ENCODE results near the gene TCF7L1.
"Not testable (repeated sequence)": the region's sequence is repeated elsewhere in the genome, so short reads cannot be mapped to it uniquely, and the experiment has no call there.

The TCF7L1 gene

DNA sequence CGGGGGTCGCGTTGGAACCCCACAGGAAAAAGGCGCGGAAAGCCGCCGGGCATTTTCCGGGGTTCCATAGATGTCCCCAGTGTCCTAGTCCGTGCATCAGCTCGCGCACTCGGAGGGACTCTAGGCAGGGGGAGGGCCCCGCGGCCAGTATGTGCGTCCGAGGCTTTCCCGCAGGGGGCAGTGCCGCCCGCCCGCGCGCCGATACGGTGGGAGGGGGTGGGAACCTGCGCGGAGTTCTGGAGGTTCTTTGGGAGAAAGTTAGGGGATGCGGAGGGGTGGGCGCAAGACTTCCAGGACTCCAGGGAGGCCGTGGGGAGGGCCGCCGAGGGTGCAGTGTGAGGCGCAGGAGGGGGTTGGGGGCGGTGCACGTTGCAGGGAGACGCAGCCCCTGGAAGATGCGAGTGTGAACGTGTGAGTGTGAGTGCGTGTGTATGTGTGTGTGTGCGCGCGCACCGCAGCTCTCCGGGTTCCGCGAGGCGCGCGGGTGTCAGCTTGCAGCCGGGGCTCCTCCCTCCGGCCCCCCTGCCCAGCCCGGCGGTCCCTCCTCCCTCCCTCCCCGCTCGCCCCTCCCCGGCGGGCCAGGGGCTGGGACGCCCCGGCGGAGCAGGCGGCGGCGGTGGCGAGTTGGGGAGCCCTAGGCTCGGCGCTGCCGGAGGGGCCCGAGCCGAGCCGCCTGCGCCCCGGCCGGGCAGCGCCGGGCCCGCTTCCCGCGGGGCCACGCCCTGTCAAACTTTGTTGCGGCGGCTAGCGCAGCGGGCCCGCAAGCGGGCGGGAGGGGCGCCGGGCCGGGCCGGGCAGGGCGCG lies at the start of gene TCF7L1:
Gene TCF7L1 (plus strand): TSS at position 559 of the 804 bp plus-strand sequence. CDS start 293 bp downstream, outside the sequence.
- peak; percentile 50 for DNase-seq (ENCODE audit: low spot score)

DNA sequence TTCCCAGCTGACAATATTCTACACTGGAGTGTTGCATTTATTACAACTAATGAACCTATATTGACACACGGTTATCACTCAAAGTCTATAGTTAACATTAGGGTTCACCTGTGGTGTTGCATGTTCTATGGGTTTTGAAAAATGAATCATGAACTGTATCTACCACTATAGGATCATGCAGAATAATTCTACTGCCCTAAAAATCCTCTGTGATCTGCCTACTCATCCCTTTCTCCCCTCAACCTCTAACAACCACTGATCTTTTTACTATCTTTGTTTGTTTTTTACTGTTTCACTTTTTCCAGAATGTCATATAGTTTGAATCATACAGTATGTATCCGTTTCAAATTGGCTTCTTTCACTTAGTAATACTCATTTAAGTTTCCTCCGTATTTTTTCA lies 47.6 kb upstream of the TCF7L1 start:
- DNase-seq (ENCODE audit: low spot score): no peak

GRCh38 chr2:85087541-85087940 lies 45.7 kb upstream of the TCF7L1 start:
- no peak for DNase-seq (ENCODE audit: low spot score)

- no peak for DNase-seq (ENCODE audit: low spot score)
These were observed 44.3 kb upstream of the TCF7L1 start for GRCh38 chr2:85088921-85089320.

DNA sequence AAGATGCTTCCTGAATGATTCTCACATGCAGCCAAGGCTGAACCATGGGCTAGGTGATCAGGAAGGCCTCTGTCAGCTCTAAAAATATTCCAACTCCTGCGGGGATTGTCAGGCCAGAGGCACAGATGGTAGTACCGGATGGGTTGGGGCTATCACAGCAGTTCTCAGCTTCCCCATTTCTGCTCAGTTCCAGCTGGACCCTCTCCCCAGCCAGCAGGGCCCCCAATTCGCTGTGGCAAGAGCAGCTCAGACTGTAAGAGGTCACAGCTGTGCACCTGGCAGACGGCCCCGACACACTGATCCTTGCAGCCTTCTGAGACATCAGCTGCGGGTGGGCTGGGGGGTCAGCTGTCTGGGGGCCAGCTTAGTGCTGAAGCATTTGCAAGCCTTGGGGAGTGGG lies 43.6 kb upstream of the TCF7L1 start:
- DNase-seq (ENCODE audit: low spot score): no peak

GRCh38 chr2:85091838-85092237 lies 41.4 kb upstream of the TCF7L1 start:
- DNase-seq (ENCODE audit: low spot score): no peak

- no peak for DNase-seq (ENCODE audit: low spot score)
These were observed 38.1 kb upstream of the TCF7L1 start for GRCh38 chr2:85095094-85095493.

DNA sequence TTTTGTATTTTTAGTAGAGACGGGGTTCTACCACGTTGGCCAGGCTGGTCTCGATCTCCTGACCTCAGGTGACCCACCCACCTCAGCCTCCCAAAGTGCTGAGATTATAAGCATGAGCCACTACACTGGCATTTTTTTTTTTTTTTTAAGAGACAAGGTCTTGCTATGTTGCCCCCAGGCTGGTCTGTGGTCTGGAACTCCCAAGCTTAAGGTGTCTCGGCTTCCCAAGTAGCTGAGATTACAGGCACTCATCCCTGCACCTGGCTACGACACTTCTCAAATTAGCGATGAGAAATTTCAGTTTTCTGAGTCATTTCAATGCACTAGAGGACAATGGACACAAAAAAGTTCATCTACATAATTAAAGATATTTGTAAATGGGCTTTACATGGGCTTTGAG lies 36.6 kb upstream of the TCF7L1 start:
- DNase-seq (ENCODE audit: low spot score): no peak

DNA sequence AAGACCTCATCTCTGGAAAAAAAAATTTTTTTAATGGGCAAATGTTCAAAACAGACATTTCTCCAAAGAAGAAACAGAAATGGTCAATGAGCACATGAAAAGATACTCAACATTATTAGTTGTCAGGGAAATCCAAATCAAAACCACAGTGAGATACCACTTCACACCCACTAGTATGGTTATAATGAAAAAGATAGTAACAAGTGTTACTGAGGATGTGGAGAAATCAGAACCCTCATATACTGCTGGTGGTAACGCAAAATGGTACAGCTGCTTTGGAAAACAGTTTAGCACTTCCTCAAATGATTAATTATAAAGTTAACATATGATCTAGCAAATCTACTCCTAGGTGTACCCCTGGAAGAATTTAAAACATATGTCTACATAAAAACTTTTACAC lies 29.0 kb upstream of the TCF7L1 start:
- no peak for DNase-seq (ENCODE audit: low spot score)

DNA sequence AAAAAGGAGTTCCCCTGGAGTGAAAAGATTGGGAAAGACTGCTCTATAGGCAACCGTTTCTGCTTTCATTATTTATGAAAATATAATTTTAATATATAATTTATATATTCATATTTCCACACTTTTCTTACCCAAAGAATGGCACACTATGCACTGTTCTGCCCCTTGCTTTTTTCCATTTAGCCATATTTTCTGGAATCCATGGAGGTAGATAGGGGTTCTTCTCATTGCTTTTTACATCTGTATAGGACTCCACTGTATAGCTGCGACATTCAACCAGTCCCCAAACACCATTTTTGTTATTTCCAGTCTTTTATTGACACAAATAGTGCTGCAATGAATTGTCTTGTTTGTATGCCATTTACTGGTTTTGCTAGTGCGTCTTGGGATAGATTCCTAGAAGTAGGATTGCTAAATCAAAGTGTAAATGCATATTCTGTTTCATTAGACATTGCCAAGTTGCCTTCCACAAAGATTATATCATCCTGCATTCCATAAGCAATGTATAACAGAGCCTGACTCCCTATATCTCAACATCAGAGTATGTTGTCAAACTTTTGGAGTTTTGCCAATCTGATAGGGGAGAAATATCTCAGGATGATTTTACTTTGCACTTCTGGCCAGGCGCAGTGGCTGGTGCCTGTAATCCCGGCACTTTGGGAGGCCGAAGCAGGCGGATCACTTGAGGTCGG lies 26.6 kb upstream of the TCF7L1 start:
- DNase-seq (ENCODE audit: low spot score): no peak

GRCh38 chr2:85110991-85111560 lies 22.1 kb upstream of the TCF7L1 start:
- DNase-seq (ENCODE audit: low spot score): no peak

DNA sequence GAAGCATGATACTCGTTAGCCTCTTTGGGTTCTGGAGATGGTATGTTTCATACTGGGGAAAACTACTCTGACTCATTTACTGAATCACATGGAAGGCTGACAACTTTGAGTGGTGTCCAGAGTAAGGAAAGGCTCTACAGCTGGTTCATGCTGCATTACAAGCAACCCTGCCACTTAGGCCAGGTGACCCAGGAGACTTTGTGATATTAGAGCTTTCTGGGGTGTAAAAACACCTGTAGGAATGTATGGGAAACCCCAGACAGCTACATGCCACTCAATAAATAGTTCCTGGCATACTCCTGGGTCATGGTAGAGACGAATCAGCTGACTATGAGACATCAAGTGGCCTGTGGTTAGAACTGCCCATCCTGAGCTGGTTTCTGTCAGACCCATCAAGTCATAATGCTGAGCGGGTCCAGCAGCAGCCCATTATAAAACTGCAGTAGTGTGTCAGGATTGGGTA lies 21.3 kb upstream of the TCF7L1 start:
- DNase-seq (ENCODE audit: low spot score): peak; percentile 77

DNA sequence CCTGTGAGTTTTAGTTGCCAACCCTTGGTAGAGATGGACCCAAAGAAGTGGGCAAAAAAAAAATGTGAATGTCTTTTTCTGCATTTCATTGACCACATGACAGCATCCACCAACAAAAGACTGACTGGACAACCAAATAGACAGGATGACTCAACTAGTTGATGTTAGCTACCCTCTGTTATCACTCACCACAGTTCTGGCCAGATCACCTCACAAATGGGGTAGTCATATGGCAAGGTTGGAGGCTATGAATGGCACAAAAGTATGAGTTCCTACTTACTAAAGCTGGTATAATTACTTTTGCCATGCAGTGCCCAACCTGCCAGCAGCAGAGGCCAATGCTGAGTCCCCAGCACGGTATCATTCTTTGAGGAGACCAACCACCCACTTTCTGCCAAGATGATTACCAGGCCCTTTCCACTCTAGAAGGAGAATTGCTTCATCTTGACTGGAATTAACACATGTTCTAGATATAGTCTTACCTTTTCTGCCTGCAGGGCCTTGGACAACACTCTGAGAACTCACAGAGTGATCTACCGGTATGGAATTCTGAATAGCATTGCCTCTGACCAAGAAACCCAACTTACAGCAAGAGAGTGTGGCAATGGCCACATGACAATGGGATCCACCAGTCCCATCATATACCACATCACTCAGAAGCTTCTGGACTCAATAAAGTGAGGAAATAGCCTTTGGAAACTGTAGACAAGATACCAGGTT lies 20.1 kb upstream of the TCF7L1 start:
- DNase-seq (ENCODE audit: low spot score): peak; percentile 76

DNA sequence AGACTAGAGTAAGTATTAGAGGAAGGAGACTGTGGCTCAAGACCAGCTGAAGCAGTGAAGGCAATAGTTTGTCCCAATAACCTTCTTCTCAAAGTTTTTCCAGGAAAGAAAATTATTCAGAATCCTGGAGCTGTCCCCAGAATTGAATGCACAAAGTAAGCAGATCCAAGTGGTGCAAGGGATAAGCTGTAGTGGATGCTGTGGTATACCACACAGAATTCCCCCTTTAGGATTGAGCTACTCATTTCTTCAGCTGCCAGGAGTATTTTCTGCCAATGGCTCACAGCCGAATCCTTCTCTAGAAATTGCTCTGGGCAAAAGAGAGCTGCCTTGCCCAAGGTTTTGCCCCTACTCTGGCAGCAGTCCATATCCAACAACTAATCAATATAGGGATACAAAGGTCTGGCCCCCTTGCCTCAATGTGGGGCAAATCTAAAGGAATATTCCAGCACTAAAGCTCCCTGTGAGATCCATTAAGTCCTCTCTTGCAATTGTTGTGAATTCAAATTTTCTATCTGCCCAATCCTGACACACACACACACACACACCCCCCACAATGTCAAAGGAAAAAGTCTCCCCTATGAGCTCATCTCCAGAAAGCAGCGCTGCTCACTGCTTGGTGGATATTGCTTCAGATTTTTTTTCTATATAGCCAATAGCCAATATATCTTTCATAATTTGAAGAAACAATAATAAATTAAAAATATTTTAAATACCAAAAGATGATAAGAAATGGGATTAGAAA lies 18.4 kb upstream of the TCF7L1 start:
- DNase-seq (ENCODE audit: low spot score): no peak

DNA sequence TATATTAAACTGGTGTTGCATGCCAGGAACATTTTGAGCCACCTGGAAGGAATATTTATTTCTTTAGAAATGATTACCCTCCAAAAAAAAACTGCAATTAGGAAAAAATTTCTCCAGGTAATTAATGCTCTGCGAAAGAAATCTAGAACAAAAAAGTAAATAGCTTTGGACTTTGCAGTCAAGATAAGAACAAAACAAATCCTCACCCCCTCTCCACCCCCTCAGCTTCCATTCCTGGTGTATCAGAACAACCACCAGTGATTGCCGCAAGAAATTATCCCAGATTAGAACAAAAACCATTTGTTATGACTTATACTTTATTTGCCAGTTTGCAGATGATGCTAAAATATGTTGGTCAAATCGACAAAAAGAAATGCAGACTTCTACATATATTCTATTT lies 17.0 kb upstream of the TCF7L1 start:
- DNase-seq (ENCODE audit: low spot score): no peak

GRCh38 chr2:85119900-85120299 lies 13.3 kb upstream of the TCF7L1 start:
- DNase-seq (ENCODE audit: low spot score): no peak

DNA sequence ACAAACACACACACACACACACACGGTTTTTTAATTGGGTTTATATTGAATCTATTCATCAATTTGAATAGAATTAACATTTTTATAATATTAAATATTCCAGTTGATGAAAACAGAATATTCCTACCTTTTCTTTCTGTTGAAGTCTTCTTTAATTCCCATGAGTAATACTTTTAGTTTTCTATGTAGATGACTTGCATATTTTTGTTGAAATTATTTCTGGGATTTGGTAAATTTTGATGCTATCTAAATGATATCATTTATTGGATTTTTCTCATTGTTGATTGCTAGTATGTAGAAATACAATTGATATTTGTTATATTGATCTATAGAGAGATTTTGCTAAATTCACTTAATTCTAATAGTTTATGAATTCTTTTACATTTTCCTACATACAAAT lies 12.8 kb upstream of the TCF7L1 start:
- no peak for DNase-seq (ENCODE audit: low spot score)

- DNase-seq (ENCODE audit: low spot score): not testable (repeated sequence)
These were observed 6.7 kb upstream of the TCF7L1 start for GRCh38 chr2:85126462-85126861.

GRCh38 chr2:85129861-85130260 lies 3.3 kb upstream of the TCF7L1 start:
- DNase-seq (ENCODE audit: low spot score): no peak

- DNase-seq (ENCODE audit: low spot score): no peak
These were observed 2.8 kb upstream of the TCF7L1 start for GRCh38 chr2:85130407-85130806.

DNA sequence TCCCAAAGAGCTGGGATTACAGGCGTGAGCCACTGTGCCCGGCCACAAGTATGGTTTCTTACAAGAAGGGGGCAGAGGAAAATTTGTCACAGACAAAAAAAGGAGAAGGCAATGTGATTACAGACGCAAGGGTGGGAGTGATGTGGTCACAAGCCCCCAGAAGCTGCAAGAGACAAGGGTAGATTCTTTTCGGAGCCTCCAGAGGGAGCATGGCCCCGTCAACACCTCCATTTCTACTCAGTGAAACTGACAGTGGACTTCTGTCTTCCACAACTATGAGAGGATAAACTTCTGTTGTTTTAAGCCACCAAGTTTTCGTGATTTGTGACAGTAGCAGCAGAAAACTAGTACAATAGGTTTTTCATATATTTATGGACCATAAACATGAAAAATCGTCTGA lies 2.1 kb upstream of the TCF7L1 start:
- DNase-seq (ENCODE audit: low spot score): no peak

- no peak for DNase-seq (ENCODE audit: low spot score)
These were observed 795 bp upstream of the TCF7L1 start for GRCh38 chr2:85132397-85132796.

Data from kidney tubule cell (primary cell).